GM21360 (cell line): ENCODE results near the gene SELENOW.
"Not testable (repeated sequence)": the region's sequence is repeated elsewhere in the genome, so short reads cannot be mapped to it uniquely, and the experiment has no call there.

ENCODE experiments used
- ATAC-seq: cut with Tn5 transposase; IDR thresholded peaks from one replicate; pipeline ENCODE4 v1.9.1; 2021; ENCODE audit warnings: mild to moderate bottlenecking, moderate library complexity; ENCODE audit not compliant: unreplicated experiment

Gene SELENOW

DNA sequence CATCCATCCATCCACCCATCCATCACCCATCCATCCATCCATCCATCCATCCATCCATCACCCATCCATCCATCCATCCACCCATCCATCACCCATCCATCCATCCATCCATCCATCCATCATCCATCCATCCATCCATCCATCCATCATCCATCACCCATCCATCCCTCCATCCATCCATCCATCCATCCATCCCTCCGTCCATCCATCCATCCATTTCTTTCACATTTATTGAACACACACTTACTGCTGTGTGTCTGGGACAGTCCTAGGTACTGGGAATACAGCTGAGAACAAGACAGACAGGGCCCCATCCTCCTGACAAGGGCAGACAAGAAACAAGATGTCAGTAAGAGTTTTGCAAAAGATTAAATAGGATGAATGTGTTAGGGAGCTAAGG, 39.7 kb downstream of the SELENOW start:
- not testable (repeated sequence) for ATAC-seq

GRCh38 chr19:47819858-47820257, 41.4 kb downstream of the SELENOW start:
- no peak for ATAC-seq

- ATAC-seq, result no peak
Measured at GRCh38 chr19:47820410-47820809, 41.9 kb downstream of the SELENOW start.

- ATAC-seq, result no peak
Measured at GRCh38 chr19:47821460-47822020, 43.0 kb downstream of the SELENOW start, which contains the start of gene CRX. CRX (plus strand) TSS chr19:47821937; CDS start chr19:47834444, 12,507 bp downstream.

GRCh38 chr19:47824396-47824795, 45.9 kb downstream of the SELENOW start:
- ATAC-seq, result no peak

GRCh38 chr19:47826800-47827199, 48.3 kb downstream of the SELENOW start:
- ATAC-seq, result no peak

DNA sequence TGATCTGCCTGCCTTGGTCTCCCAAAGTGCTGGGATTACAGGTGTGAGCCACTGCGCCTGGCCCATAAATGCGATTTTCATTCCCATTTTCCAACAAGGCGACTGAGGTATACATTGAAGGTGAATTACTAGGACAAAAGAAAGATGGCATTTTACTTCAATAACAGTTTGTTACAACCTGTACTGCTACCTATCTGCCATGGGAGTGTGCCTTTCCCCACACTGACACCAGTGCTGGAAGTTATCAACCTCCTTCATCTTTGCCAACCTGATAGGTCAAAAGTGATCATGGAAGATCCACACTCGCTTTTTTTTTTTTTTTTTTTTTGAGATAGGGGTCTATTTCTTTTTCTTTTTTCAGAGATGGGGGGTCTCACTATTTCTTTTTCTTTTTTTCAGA, 54.2 kb downstream of the SELENOW start:
- ATAC-seq, result no peak
